Measurements from ENCODE around the gene RPA1. TPM values are rescaled to one million over a fixed set of nuclear protein-coding genes. Genes with fewer than 3 reads are reported as not detected.

RPA1 gene
- total RNA-seq, 3 donors from 2014 or later (not counting 1 experiment from before 2014, with no cell fraction given): 70.9 to 101 (median 98.9) TPM

GRCh38 chr17:1909985-1910384 lies 80.2 kb downstream of the RPA1 start:
- no peaks in the 10 kb centered on the region for H3K36me3 Mint-ChIP-seq
- no peak overlapping the region for H3K27ac Mint-ChIP-seq
- peaks cover 39 to 52% of the 10 kb centered on the region in 2 donors for H3K27me3 Mint-ChIP-seq (ENCODE audit: low read depth in 2 of 2)
- Histone ChIP-seq H3K36me3 (ENCODE audit: control insufficient read depth, insufficient read depth, low read length) (no peaks in the 10 kb centered on the region), H3K4me1 (ENCODE audit: control insufficient read depth, insufficient read depth, low read length) (peaks cover 12% of the 10 kb centered on the region), H3K4me3 (ENCODE audit: low read length) (no peak overlapping the region), H3K27me3 (ENCODE audit: control insufficient read depth, insufficient read depth, low read length) (peaks cover 40% of the 10 kb centered on the region), H3K27ac (ENCODE audit: low read length) (no peak overlapping the region), H3K9me3 (ENCODE audit: control insufficient read depth, insufficient read depth, low read length) (no peaks in the 10 kb centered on the region)
- no peak for ATAC-seq
- peaks cover 0 to 4% of the 10 kb centered on the region in 2 donors for H3K4me1 Mint-ChIP-seq
- no peak overlapping the region for H3K4me3 Mint-ChIP-seq
- no peak for DNase-seq
- TF ChIP-seq CTCF (IDR thresholded peaks at IDR 0.05): no peak
- H3K9me3 Mint-ChIP-seq: no peaks in the 10 kb centered on the region
- intact Hi-C loops (cut with micrococcal nuclease): loop anchor here (10.0 kb wide), 1 partner anchor 115 kb away; the partner anchor contains the start of gene RTN4RL1
- 85% methylated on average over 3 of the region's 3 CpGs for WGBS (ENCODE audit: insufficient coverage)

DNA sequence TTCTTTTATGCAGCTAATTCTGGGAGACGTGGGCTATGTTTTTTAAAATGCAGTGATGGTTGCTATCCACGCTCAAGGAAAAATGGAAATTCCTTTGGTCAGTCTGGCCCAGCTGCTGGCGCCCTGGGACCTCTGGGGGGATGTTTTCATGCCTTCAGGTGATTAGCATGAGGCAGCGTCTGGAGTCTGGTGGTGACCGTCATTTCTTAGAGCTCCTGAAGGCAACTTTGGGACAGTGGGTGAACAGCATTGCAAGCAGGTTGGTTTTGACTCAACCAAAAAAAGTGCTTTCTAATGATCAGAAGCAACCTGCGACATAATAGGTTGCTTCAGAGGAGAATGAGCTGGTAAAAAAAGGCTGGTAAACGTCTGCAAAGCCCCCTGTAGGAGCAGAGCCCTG lies 82.3 kb downstream of the RPA1 start:
- no peak overlapping the region for H3K27ac Mint-ChIP-seq
- Histone ChIP-seq H3K4me3 (ENCODE audit: low read length) (no peak overlapping the region), H3K36me3 (ENCODE audit: control insufficient read depth, insufficient read depth, low read length) (no peaks in the 10 kb centered on the region), H3K27ac (ENCODE audit: low read length) (no peak overlapping the region), H3K4me1 (ENCODE audit: control insufficient read depth, insufficient read depth, low read length) (peaks cover 12% of the 10 kb centered on the region), H3K9me3 (ENCODE audit: control insufficient read depth, insufficient read depth, low read length) (no peaks in the 10 kb centered on the region), H3K27me3 (ENCODE audit: control insufficient read depth, insufficient read depth, low read length) (peaks cover 33% of the 10 kb centered on the region)
- no peaks in the 10 kb centered on the region for H3K36me3 Mint-ChIP-seq
- H3K4me1 Mint-ChIP-seq: no peaks in the 10 kb centered on the region
- no peak for DNase-seq
- ATAC-seq: no peak
- 79% methylated on average over 7 of the region's 7 CpGs for WGBS (ENCODE audit: insufficient coverage)
- no peaks in the 10 kb centered on the region for H3K9me3 Mint-ChIP-seq
- TF ChIP-seq CTCF (IDR thresholded peaks at IDR 0.05): no peak
- H3K27me3 Mint-ChIP-seq (ENCODE audit: low read depth in 2 of 2): peaks cover 29 to 52% of the 10 kb centered on the region in 2 donors
- intact Hi-C loops (cut with micrococcal nuclease): no loop called here
- no peak overlapping the region for H3K4me3 Mint-ChIP-seq

- H3K4me3 Mint-ChIP-seq: no peak overlapping the region
- Histone ChIP-seq H3K9me3 (ENCODE audit: control insufficient read depth, insufficient read depth, low read length) (no peaks in the 10 kb centered on the region), H3K27ac (ENCODE audit: low read length) (no peak overlapping the region), H3K4me1 (ENCODE audit: control insufficient read depth, insufficient read depth, low read length) (peaks cover 2% of the 10 kb centered on the region), H3K36me3 (ENCODE audit: control insufficient read depth, insufficient read depth, low read length) (no peaks in the 10 kb centered on the region), H3K4me3 (ENCODE audit: low read length) (no peak overlapping the region), H3K27me3 (ENCODE audit: control insufficient read depth, insufficient read depth, low read length) (peaks cover 20% of the 10 kb centered on the region)
- intact Hi-C loops (cut with micrococcal nuclease): no loop called here
- H3K27me3 Mint-ChIP-seq (ENCODE audit: low read depth in 2 of 2): peaks cover 20 to 45% of the 10 kb centered on the region in 2 donors
- no peaks in the 10 kb centered on the region for H3K36me3 Mint-ChIP-seq
- TF ChIP-seq CTCF (IDR thresholded peaks at IDR 0.05): no peak
- 92% methylated on average over 14 of the region's 14 CpGs for WGBS (ENCODE audit: insufficient coverage)
- no peaks in the 10 kb centered on the region for H3K4me1 Mint-ChIP-seq
- H3K27ac Mint-ChIP-seq: no peak overlapping the region
- no peak for ATAC-seq
- no peak for DNase-seq
- H3K9me3 Mint-ChIP-seq: no peaks in the 10 kb centered on the region
These were observed 83.9 kb downstream of the RPA1 start for GRCh38 chr17:1913702-1914101.

GRCh38 chr17:1914661-1915083 lies 84.9 kb downstream of the RPA1 start:
- no peak overlapping the region for H3K4me3 Mint-ChIP-seq
- Histone ChIP-seq H3K9me3 (ENCODE audit: control insufficient read depth, insufficient read depth, low read length) (no peaks in the 10 kb centered on the region), H3K27ac (ENCODE audit: low read length) (no peak overlapping the region), H3K36me3 (ENCODE audit: control insufficient read depth, insufficient read depth, low read length) (no peaks in the 10 kb centered on the region), H3K4me3 (ENCODE audit: low read length) (no peak overlapping the region), H3K4me1 (ENCODE audit: control insufficient read depth, insufficient read depth, low read length) (no peaks in the 10 kb centered on the region), H3K27me3 (ENCODE audit: control insufficient read depth, insufficient read depth, low read length) (peaks cover 11% of the 10 kb centered on the region)
- peaks cover 12 to 35% of the 10 kb centered on the region in 2 donors for H3K27me3 Mint-ChIP-seq (ENCODE audit: low read depth in 2 of 2)
- WGBS (ENCODE audit: insufficient coverage): 54% methylated on average over 8 of the region's 8 CpGs
- no peaks in the 10 kb centered on the region for H3K36me3 Mint-ChIP-seq
- intact Hi-C loops (cut with micrococcal nuclease): no loop called here
- ATAC-seq: no peak
- TF ChIP-seq CTCF (IDR thresholded peaks at IDR 0.05): no peak
- H3K27ac Mint-ChIP-seq: no peak overlapping the region
- H3K4me1 Mint-ChIP-seq: no peaks in the 10 kb centered on the region
- no peak for DNase-seq
- no peaks in the 10 kb centered on the region for H3K9me3 Mint-ChIP-seq

Data from natural killer cell (primary cell).